GM19351 (cell line): Measurements from ENCODE around the gene KRTAP10-9.
"Not testable (repeated sequence)": the region's sequence is repeated elsewhere in the genome, so short reads cannot be mapped to it uniquely, and the experiment has no call there.

Experiments used
- ATAC-seq: cut with Tn5 transposase; IDR thresholded peaks from one replicate; pipeline ENCODE4 v1.9.1; 2021; ENCODE audit warnings: mild to moderate bottlenecking, moderate library complexity; ENCODE audit not compliant: unreplicated experiment

KRTAP10-9 gene

DNA sequence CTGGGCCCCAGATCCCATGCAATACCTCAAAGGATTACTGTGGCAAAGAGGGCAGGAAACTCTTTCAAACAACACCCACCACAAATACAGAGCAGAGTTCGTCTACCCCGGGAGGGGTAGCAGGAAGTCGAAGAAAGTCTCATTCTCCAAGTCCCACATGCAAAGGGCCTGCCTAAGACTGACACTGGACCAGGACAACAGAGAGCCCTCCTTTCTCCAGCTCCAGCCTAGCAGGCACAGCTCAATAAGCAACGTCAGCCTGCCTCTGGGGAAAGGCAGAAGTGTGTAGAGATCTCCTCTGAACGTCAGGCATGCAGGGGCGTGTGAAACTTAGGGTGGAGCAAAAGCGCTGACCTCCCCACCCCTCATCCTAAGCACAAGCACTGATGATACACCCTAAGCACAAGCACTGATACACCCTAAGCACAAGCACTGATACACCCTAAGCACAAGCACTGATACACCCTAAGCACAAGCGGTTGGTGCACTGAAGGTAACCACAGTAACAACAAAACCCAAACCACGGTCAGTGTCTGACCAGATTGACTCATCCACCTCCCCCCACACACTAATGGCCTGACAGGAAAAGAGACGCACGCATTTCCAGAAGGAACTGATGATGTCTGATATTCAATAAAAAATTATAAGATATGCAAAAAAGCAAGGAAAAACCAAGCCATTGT lies 32.2 kb downstream of the KRTAP10-9 start:
- no peak for ATAC-seq

GRCh38 chr21:44661567-44661966 lies 34.7 kb downstream of the KRTAP10-9 start:
- ATAC-seq, result not testable (repeated sequence)

- no peak for ATAC-seq
Observed at GRCh38 chr21:44664691-44665090, 37.8 kb downstream of the KRTAP10-9 start.

DNA sequence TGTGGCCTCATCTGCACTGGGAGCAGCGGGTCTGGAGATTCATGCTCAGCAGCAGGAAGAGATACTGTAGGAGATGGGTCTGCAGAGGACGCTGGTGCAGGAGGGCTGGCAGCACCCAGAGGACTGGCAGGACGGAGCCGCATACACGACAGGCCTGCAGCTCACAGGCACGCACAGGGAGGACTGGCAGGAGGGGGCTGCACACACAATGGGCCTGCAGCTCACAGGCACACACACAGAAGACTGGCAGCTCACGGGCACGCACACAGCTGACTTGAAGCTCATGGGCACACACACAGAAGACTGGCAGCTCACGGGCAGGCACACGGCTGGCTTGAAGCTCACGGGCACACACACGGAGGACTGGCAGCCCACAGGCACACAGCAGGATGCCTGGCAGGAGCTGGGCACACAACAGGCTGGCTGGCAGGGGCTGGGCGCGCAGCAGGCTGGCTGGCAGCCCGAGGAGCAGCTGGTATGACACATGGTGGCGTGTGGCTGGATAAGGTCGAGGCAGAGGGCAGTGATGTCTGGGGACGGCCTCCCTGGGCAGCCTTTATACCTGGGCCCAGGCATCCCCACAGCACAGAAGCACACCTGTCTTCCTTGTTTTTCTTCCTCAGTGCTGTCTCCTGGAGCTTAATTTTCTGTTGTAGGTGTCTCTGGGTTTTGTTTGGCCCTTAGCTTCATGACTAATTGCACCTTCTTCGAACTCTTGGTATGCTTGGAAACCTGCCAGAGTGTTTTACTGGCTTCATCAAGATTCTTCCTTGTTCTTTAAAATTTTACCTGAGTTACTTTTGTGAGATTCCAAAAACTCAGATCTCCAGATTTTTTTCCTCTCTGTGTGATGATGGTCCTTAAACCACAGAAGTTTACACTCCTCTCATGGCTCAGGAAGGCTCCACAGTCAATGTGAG lies 39.8 kb downstream of the KRTAP10-9 start, which contains the start of gene KRTAP12-2:
Gene KRTAP12-2 (minus strand): TSS at position 527 of the 920 bp plus-strand sequence. CDS start 41 bp downstream, at position 486.
- ATAC-seq, result no peak

GRCh38 chr21:44667612-44668011 lies 40.7 kb downstream of the KRTAP10-9 start:
- ATAC-seq, result no peak

DNA sequence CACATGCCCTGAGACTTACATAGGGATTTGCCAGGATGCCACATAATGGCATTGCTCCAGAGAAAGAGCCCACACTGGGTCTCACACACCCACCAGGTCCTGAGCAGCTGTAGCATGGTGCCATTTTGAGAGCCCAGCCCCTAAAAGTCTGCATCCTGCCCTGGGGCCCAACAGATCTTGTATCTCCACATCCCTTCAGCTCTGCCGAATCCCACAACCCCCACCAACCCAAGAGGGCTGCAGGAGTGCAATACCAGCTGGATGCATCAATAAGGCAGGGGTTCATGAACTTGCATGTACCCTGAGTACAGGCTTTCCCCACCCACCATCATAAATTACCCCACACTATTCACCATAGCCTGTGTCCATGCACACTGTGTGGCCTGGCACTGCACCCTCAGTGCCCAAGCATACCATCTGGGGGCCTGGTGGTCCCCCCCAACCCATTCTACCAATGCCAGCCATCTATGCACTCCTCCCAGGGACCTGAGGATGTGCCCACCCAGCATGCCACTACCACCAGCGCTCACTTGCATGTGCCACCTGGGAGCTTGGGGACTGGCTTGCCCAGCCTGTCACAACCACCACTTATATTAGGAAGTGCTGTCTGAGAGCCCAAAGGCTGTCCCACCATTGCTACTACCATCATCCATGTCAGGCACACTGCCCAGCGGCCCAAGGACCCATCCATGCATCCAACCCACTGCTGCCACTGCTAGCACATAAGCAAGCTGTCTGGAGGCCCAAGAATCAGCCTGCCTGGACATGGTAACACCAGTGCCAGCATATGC lies 43.9 kb downstream of the KRTAP10-9 start:
- no peak for ATAC-seq

DNA sequence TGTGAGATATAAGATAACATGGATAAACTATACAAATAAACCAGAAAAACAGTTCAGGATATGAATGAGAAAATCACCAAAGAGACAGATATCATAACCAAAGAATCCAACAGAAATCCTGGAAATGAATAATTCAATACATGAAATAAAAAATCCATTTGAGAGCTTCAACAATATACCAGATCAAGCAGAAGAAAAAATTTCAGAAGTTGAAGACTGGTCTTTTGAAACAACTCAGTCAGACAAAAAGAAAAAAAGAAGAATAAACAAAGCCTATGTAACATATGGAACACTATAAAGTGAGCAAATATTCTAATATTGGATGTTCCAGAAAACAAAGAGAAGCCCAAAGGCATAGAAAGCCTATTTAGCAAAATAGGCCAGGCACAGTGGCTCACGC lies 45.0 kb downstream of the KRTAP10-9 start:
- ATAC-seq, result no peak

DNA sequence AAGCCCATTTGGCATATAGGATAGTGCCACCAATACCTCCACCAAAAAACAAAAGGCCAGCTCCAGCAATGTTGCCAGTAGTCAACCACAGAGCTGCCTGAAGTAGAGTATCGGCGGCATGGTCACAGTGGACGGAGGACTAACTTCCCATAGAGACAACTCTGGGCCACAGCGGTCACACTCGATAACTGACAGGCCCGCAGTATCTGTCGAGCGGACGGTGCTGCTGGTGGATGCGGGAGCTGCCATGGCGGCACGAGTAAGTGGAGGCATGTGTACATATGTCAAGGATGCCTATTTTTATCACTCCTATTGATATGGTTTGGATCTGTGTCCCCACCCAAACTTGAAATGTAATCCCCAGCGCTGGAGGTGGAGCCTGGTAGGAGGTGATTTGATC lies 51.0 kb downstream of the KRTAP10-9 start:
- no peak for ATAC-seq
